ENCODE data around the gene LMX1B.

LMX1B gene

GRCh38 chr9:126630458-126631237 lies 16.9 kb downstream of the LMX1B start:
- TF ChIP-seq SPI1 (IDR thresholded peaks at IDR 0.05; ENCODE audit: borderline replicate concordance, low read depth) (no peak), REST (IDR thresholded peaks at IDR 0.05; ENCODE audit: insufficient replicate concordance, low read depth) (no peak), GABPA (IDR thresholded peaks at IDR 0.05; ENCODE audit: low read depth) (no peak), POLR2AphosphoS5 (IDR thresholded peaks at IDR 0.05; ENCODE audit: low read depth) (no peak)
- TF ChIP-seq, protein P1, sequence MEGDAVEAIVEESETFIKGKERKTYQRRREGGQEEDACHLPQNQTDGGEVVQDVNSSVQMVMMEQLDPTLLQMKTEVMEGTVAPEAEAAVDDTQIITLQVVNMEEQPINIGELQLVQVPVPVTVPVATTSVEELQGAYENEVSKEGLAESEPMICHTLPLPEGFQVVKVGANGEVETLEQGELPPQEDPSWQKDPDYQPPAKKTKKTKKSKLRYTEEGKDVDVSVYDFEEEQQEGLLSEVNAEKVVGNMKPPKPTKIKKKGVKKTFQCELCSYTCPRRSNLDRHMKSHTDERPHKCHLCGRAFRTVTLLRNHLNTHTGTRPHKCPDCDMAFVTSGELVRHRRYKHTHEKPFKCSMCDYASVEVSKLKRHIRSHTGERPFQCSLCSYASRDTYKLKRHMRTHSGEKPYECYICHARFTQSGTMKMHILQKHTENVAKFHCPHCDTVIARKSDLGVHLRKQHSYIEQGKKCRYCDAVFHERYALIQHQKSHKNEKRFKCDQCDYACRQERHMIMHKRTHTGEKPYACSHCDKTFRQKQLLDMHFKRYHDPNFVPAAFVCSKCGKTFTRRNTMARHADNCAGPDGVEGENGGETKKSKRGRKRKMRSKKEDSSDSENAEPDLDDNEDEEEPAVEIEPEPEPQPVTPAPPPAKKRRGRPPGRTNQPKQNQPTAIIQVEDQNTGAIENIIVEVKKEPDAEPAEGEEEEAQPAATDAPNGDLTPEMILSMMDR (IDR thresholded peaks at IDR 0.05; ENCODE audit: insufficient read depth, low read length): no peak
- peaks cover 64% of the 10 kb centered on the region for H3K27me3 ChIP-seq (ENCODE audit: insufficient read depth, poor library complexity, severe bottlenecking)

DNA sequence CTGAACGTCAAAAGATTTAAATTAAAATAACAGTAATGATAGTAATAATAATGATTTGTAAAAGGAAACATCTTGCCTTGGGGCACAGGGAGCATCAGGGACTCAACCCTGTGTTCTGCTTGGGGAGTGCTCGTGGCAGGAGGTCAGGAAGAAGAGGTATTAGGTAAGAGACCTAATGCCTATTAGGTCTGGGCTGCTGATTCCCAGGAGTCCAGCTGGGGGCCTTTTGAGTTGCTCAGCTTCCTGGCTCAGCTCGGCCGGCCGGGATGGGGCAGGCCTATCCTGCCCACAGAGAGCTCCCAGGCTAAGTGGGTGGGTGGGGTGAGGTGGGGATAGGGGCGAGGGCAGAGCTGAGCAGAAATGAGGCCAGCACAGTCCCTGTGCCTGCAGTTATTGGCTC lies 17.5 kb downstream of the LMX1B start:
- no peak for DNase-seq (ENCODE audit: low read depth in 1 of 2, low spot score in 1 of 2)
- no peak overlapping the region for H3K27ac ChIP-seq (replicated peaks)
- peaks cover 59% of the 10 kb centered on the region for H3K27me3 ChIP-seq (ENCODE audit: insufficient read depth, poor library complexity, severe bottlenecking)
- no peak for TF ChIP-seq REST (IDR thresholded peaks at IDR 0.05; ENCODE audit: insufficient replicate concordance, low read depth)
- TF ChIP-seq, protein P1 (IDR thresholded peaks at IDR 0.05; ENCODE audit: insufficient read depth, low read length): no peak
- TF ChIP-seq SPI1 (IDR thresholded peaks at IDR 0.05; ENCODE audit: borderline replicate concordance, low read depth): no peak
- no peak for TF ChIP-seq GABPA (IDR thresholded peaks at IDR 0.05; ENCODE audit: low read depth)
- TF ChIP-seq POLR2AphosphoS5 (IDR thresholded peaks at IDR 0.05; ENCODE audit: low read depth): no peak
- no peak overlapping the region for H3K4me3 ChIP-seq (replicated peaks; ENCODE audit: insufficient read depth, low read length)

More at GRCh38 chr9:126630458-126631237, 16.9 kb downstream of the LMX1B start:
- no peak for DNase-seq (ENCODE audit: low read depth in 1 of 2, low spot score in 1 of 2)
- Histone ChIP-seq H3K27ac (replicated peaks) (no peak overlapping the region), H3K4me3 (replicated peaks; ENCODE audit: insufficient read depth, low read length) (no peak overlapping the region)

DNA sequence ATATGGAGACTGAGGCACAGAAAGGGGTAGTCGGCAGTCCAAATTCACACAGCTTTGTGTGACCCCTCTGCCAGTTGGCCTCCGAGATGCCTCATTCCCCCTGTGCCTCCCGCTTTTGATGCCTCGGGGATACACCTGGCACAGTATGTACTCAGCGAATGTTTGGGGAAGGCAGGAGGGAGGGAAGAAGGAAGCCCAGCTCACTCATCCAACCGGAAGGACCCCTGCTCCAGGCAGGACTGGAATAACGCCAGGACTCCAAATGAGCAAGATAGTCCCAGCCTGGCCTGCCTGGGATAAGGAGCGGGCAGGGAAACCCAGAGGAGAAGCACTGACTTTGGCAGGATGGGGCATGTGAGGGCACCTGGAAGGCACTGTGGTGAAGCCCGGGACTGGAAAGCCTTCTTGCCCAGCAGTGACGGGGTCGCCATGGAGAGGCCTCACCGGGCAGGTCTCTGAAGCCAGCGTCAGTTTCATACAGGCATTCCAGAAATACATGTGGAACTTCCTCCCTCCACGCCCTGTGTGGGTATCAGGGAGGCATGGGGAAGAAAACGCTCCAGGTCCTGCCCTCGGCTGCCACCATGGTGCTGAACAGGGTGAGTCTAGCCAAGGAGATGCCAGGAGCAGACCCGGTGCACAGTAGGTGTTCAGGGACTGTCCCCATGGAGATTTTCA lies 20.3 kb downstream of the LMX1B start:
- no peak for TF ChIP-seq SPI1 (IDR thresholded peaks at IDR 0.05; ENCODE audit: borderline replicate concordance, low read depth)
- TF ChIP-seq GABPA (IDR thresholded peaks at IDR 0.05; ENCODE audit: low read depth): no peak
- TF ChIP-seq REST (IDR thresholded peaks at IDR 0.05; ENCODE audit: insufficient replicate concordance, low read depth): no peak
- no peak for TF ChIP-seq POLR2AphosphoS5 (IDR thresholded peaks at IDR 0.05; ENCODE audit: low read depth)
- TF ChIP-seq, protein P1 (IDR thresholded peaks at IDR 0.05; ENCODE audit: insufficient read depth, low read length): no peak
- DNase-seq (ENCODE audit: low read depth in 1 of 2, low spot score in 1 of 2): no peak
- H3K4me3 ChIP-seq (replicated peaks; ENCODE audit: insufficient read depth, low read length): no peak overlapping the region
- H3K27me3 ChIP-seq (ENCODE audit: insufficient read depth, poor library complexity, severe bottlenecking): peaks cover 49% of the 10 kb centered on the region
- no peak overlapping the region for H3K27ac ChIP-seq (replicated peaks)
